ENCODE measurements around the gene STEEP1.

DNA sequence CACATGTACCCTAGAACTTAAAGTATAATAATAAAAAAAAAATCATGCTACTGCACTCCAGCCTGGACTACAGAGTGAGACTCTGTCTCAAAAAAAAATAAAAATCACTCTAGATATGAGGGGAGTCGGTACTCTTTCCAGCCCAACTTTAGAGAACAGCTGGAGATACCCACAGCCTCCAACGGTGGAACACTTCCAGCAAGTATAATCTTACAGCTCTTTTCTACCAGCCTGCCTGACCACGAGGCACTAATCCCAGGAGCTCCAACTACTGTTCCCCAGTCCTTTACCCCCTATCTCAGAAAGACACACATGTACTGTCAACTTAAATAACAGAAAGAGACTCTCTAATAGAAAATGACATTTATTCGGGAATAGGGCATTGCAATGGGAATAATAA is 46.8 kb downstream of the STEEP1 start:
- no peak for TF ChIP-seq POLR2A (IDR thresholded peaks at IDR 0.05; ENCODE audit: low read depth, low read length)
- TF ChIP-seq POLR2AphosphoS5 (IDR thresholded peaks at IDR 0.05; ENCODE audit: low read depth, low read length): no peak
